Urothelium cell line (cell line): ENCODE results near the gene CAPNS2.
"Not testable (repeated sequence)": the region's sequence is repeated elsewhere in the genome, so short reads cannot be mapped to it uniquely, and the experiment has no call there.

Source experiments
- DNase-seq: peaks from one replicate; pipeline ENCODE4 v3.0.0; 2011; ENCODE audit warnings: low spot score, mixed read lengths
- FAIRE-seq: peaks from 2 replicates; lab custom pipeline; 2011; peaks lifted over from hg19 to GRCh38; lab: Jason Lieb, UNC

CAPNS2 gene

DNA sequence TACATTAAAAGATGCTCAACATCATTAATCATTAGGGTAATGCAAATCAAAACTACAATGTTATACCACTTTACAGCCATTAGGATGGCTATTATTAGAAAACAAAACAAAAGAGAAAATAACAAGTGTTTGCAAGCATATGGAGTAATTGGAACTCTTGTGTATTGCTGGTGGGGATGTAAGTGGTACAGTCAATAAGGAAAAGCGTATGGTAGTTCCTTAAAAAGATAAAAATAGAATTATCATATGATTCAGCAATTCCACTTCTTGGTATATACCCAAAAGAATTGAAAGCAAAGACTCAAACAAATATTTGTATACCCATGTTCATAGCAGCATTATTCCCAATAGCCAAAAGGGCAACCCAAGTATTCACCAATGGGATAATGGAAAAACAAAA lies 1.4 kb upstream of the CAPNS2 start:
- FAIRE-seq (no peak), DNase-seq (no peak)

- FAIRE-seq (no peak), DNase-seq (no peak)
Observed at GRCh38 chr16:55567382-55567781, 898 bp downstream of the CAPNS2 start.

- DNase-seq (no peak), FAIRE-seq (no peak)
Observed at GRCh38 chr16:55568207-55568606, 1.7 kb downstream of the CAPNS2 start.

DNA sequence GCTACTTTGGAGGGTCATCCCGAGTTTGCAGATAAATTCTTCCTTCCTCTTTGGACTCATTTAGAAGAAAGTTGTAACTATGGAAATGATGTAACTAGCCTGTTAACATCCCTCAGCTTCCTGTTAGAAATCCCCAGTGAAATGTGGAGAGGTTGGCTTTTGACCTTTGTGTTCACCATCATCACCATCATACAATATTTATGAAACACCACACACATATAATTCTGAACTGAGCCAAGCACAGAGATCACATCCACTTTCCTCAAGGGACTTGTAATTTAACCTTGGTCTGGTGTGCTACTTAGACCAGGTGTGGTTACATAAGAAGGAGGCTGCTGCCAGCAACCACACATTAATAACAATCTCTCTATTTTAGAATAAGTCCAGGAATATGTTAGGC lies 2.5 kb downstream of the CAPNS2 start:
- DNase-seq = peak; percentile 12
- no peak for FAIRE-seq

GRCh38 chr16:55570159-55570558 lies 3.7 kb downstream of the CAPNS2 start:
- no peak for DNase-seq
- FAIRE-seq = no peak

DNA sequence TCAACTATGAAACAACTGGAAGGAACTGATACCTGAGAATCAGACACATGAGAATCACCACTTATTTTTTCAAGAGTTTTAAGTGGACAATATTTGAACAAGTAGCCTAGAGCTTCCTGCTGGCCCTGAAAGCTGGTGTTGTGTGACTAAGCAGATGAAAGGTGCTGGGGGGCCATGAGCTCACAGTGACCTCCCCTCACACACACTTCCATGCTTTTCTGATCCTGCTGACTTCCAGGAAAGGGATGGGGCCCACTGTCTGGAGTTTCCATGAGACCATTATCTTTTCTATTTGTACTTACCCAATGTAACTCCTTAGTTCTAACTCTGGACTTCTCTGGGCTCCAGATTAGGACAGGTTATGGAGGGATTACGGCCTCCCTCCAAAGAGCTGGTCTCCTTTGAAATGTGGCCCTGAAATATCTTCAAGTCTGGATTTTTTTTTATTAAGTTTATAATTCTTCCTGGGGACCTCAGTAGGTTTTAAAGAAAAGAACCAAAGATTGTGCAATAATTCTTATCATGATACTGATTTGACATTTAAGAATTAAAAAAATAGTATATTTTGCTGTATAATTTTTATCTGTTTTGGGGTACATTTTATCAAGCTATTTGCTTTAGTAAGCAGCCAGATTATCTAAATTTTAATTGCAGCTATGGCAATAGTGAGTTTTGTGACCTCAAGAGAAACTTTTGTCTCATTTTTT lies 4.9 kb downstream of the CAPNS2 start:
- DNase-seq (no peak), FAIRE-seq (no peak)

DNA sequence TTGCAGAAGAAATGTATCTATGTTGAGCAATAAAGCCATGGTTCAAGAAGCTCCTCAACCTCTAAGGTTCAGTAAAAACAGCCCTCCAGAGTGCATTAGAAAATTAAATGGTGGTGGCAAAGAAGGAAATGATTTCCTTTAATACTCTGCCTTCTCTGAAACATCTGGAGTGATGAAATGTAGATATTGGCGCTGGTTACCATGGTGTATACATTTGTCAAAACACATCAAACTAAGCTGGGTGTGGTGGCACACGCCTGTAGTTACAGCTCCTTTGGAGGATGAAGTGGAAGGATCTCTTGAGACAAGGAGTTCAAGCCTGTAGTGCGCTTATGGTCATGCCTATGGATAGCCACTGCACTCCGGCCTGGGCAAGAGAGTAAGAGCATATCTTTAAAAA lies 6.0 kb downstream of the CAPNS2 start:
- DNase-seq (no peak), FAIRE-seq (no peak)

- no peak for DNase-seq
- no peak for FAIRE-seq
Observed at GRCh38 chr16:55574811-55575210, 8.3 kb downstream of the CAPNS2 start.

DNA sequence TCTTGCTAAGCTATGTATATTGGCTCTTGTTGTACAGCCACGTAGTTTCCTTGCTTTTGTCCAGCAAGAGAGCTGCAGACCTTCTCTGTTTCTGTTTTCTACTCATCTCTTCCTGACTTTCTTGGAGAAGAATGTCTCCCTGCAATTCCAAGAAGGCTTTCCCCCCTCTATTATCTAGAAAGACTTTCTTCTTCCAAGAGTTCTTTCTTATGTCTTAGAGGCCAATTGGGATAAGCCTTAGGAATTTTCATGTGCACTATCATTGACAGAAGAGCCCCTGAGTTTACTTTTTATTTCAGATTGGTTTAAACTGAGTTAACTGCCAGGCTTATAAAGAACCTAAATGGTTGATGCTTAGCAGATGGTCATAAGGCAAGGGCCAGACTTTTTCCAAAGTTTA lies 9.0 kb downstream of the CAPNS2 start:
- FAIRE-seq = no peak
- no peak for DNase-seq

- FAIRE-seq = no peak
- DNase-seq = no peak
Observed at GRCh38 chr16:55576384-55576783, 9.9 kb downstream of the CAPNS2 start.

GRCh38 chr16:55577887-55578286 lies 11.4 kb downstream of the CAPNS2 start:
- no peak for FAIRE-seq
- DNase-seq = no peak

GRCh38 chr16:55585631-55586030 lies 19.1 kb downstream of the CAPNS2 start:
- no peak for FAIRE-seq
- no peak for DNase-seq

DNA sequence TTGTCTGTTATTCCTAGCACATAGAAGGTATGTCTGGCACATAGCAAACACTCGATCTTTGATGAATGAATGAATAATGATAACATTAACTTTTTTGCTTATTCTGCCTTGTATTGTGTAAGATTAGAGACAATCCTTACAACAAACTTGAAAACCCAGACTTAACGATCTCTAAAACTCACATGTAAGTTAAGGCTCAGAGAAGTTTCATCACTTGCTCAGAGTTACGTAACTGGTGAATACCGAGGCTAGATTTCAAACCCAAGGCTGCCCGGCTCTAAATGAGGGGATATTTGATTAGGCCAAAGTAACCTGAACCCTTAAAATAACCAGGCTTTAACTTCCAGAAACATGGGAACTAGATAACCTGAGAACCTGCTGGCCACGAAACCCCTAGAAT lies 22.3 kb downstream of the CAPNS2 start:
- DNase-seq (no peak), FAIRE-seq (no peak)

DNA sequence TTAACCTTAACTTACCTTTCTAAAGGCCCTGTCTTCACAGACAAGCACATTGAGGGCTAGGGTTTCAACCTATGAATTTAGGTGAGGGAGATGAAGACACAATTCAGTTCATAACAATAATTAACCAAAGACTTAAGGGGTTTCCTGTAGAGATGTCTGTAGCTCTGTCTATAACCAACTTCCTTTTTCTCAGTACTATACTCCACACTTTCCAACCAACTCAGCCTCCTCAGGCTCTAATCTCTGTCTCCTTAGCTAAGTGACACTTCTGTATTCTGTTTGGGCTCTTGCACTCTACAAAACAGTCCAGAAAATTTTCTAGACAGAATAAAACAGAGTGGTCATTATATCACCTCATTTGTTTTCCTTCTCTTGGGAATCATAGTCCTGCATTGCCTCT lies 25.8 kb downstream of the CAPNS2 start:
- DNase-seq = no peak
- no peak for FAIRE-seq

DNA sequence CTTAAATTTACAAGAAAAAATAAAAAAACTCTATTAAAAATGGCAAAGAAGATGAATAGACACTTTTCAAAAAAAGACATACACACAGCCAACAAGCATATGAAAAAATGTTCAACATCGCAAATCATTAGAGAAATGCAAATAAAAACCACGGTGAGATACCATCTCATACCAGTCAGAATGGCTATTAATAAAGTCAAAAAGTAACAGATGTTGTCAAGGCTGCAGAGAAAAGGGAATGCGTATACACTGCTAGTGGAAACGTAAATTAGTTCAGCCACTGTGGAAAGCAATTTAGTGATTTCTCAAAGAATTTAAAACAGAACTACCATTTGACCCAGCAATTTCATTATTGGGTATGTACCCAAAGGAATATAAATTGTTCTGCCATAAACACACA lies 31.4 kb downstream of the CAPNS2 start:
- FAIRE-seq = no peak
- DNase-seq = no peak

DNA sequence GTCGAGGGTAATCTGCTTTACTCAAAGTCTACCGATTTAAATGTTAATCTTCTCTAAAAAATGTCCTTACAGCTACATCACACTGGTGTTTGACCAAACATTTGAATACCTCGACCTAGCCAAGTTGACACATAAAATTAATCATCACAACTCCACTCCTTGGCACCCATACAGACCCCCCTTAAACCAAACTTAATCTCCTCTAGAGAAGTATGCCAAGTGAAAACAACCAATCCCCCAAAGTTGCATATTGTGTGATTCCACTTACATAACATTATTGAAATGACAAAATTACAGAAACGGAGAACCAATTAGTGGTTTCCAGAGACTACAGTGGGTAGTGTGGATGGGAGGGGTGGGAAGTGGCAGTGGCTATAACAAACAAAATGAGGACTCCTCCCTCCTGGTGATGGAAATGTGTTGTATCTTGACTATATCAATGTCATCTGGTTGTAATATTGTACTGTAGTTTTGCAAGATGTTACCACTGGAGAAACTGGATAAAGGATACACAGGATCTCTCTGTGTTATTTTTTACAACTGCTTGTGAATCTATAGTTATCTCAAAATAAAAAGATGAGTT lies 39.4 kb downstream of the CAPNS2 start:
- no peak for DNase-seq

DNA sequence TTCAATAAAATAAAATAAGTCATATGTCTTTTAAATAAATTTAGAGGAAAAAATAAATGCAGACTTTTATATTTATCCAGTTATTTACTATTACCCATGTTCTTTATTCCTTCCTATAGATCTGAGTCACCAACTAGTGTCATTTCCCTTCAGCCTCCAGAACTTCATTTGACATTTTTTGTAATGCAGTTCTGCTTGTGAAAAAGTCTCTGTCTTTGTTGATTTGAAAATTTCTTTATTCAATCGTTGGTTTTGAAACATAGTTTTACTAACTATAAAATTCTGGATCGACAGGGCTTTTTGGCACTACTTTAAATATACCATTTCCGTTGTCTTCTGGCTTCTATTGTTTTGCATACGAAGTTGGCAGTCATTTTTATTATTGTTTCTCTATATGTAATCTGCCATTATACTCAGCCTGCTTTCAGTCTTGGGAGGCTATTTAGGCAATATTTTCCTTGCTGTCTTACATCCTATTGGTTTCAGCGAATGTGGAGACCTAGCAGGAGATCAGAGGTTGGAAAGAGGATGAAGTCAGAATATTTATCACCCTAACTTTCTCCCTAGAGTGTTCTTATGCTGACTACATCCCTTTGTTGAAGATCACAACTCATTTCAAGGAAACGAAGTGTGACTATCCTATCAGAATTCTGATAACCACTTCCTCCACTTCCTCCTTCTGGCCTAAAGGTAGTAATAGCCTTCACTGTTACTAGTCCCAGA lies 47.3 kb downstream of the CAPNS2 start:
- DNase-seq (no peak), FAIRE-seq (no peak)

More for the DNA sequence above, 39.4 kb downstream of the CAPNS2 start:
- no peak for FAIRE-seq

- DNase-seq = no peak
- no peak for FAIRE-seq
Observed at GRCh38 chr16:55615071-55615470, 48.6 kb downstream of the CAPNS2 start.

DNA sequence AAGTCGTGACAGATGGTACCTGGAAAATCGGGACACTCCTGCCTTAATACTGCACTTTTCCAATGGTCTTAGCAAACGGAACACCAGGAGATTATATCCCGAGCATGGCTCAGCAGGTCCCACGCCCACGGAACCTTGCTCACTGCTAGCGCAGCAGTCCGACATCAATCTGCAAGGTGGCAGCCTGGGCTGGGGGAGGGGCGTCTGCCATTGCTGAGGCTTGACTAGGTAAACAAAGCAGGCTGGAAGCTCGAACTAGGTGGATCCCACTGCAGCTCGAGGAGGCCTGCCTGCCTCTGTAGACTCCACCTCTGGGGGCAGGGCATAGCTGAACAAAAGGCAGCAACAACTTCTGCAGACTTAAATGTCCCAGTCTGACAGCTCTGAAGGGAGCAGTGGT lies 49.2 kb downstream of the CAPNS2 start:
- DNase-seq, FAIRE-seq: not testable (repeated sequence)
